K562 (cell line): ENCODE results near the gene RNASEH2A. TPM values are rescaled to one million over a fixed set of nuclear protein-coding genes. Genes with fewer than 3 reads are reported as not detected.

Source experiments
- DIDO1 ChIP-seq: fragments of 450-650 bp; IDR thresholded peaks from 2 replicates; pipeline ENCODE4 v1.6.1; 2016; ENCODE audit warnings: low read depth, missing biosample characterization, missing genetic modification characterization
- FOXA3 ChIP-seq, 2 experiments: fragments of 450-650 bp in 1 of 2; sonication (generic) in 1 of 2; formaldehyde crosslinking; IDR thresholded peaks in 1 of 2; conservative IDR thresholded peaks in 1 of 2; 2 replicates each; pipeline versions ENCODE4 v1.4.0 to v1.8.0; 2020 to 2022; ENCODE audit warnings: mild to moderate bottlenecking in 2 of 2, missing genetic modification reagents in 1 of 2
- HOMEZ ChIP-seq: fragments of 250-450 bp; sonication (Bioruptor Pico); IDR thresholded peaks from 2 replicates; pipeline ENCODE4 v1.4.0; 2020; ENCODE audit warnings: mild to moderate bottlenecking, moderate library complexity
- JUN ChIP-seq, 2 experiments: sonication (generic) in 1 of 2; formaldehyde crosslinking in 1 of 2; IDR thresholded peaks; 2 replicates each; pipeline versions ENCODE4 v1.6.1 to v1.8.0; 2012 to 2022; ENCODE audit warnings: borderline replicate concordance in 2 of 2, mild to moderate bottlenecking in 2 of 2, improper control_type of control experiment in 1 of 2, low read depth in 1 of 2, low read length in 1 of 2, missing genetic modification reagents in 1 of 2
- PHF8 ChIP-seq: fragments of 200-600 bp; sonication (generic); IDR thresholded peaks from 2 replicates; pipeline ENCODE4 v1.6.1; 2012; ENCODE audit warnings: mixed run types, mild to moderate bottlenecking, inconsistent platforms, low read length, moderate library complexity, borderline replicate concordance
- SIN3B ChIP-seq: fragments of 450-650 bp; IDR thresholded peaks from 2 replicates; pipeline ENCODE4 v1.6.1; 2017; ENCODE audit warnings: low read depth, mild to moderate bottlenecking, moderate library complexity
- SMARCE1 ChIP-seq: fragments of 450-650 bp; IDR thresholded peaks from 2 replicates; pipeline ENCODE4 v1.7.1; 2016; ENCODE audit warnings: mild to moderate bottlenecking
- TAF15 ChIP-seq: fragments of 200-400 bp; formaldehyde crosslinking; IDR thresholded peaks from 2 replicates; pipeline ENCODE4 v1.6.1; 2017; ENCODE audit warnings: mild to moderate bottlenecking, low read depth, low read length, moderate library complexity
- TCFL5 ChIP-seq: fragments of 250-450 bp; sonication (Bioruptor Pico); conservative IDR thresholded peaks from 2 replicates; pipeline ENCODE4 v1.6.1; 2021; ENCODE audit warnings: mild to moderate bottlenecking, moderate library complexity, matching md5 sums
- U2AF2 ChIP-seq: fragments of 200-400 bp; formaldehyde crosslinking; optimal IDR thresholded peaks from 2 replicates; pipeline ENCODE3; 2017; ENCODE audit warnings: low read depth, mild to moderate bottlenecking, low read length
- ZBTB1 ChIP-seq: sonication (generic); formaldehyde crosslinking; IDR thresholded peaks from 2 replicates; pipeline ENCODE4 v1.8.1; 2023; ENCODE audit warnings: missing genetic modification reagents, low read depth, mild to moderate bottlenecking, borderline replicate concordance
- ZBTB11 ChIP-seq, 3 experiments: fragments of 200-800 bp in 1 of 3; fragments of 250-450 bp in 1 of 3; fragments of 450-650 bp in 1 of 3; sonication (Bioruptor Pico) in 1 of 3; sonication (Bioruptor generic) in 1 of 3; formaldehyde crosslinking in 1 of 3; IDR thresholded peaks; 2 replicates each; pipeline versions ENCODE4 v1.6.1 to v1.8.0; 2016 to 2022; ENCODE audit warnings: mild to moderate bottlenecking in 2 of 3, missing genetic modification characterization in 2 of 3, missing compliant biosample characterization in 1 of 3, moderate library complexity in 1 of 3
- ZNF398 ChIP-seq: fragments of 250-450 bp; sonication (Bioruptor Pico); IDR thresholded peaks from 2 replicates; pipeline ENCODE4 v1.8.0; 2021; ENCODE audit warnings: moderate library complexity, mild to moderate bottlenecking, inconsistent platforms
- polyA plus RNA-seq, 8 experiments: library from polyadenylated mRNA; depleted of rRNA in 4 of 8; stranded (reverse) in 5 of 8; unstranded in 3 of 8; fragments of >200 nt; fragmentation: Nextera tagmentation in 2 of 8; fragmentation: Illumina TruSeq in 1 of 8; extraction: Ambion mirVana in 2 of 8; extraction: Trizol in 1 of 8; gene quantifications; 2 replicates each; pipeline versions ENCODE4 v1.2.1 to v1.2.3, GENCODE V29; 2011 to 2014; ENCODE audit warnings: inconsistent platforms in 1 of 8, missing spikeins in 1 of 8
- total RNA-seq, 7 experiments: library from RNA; depleted of rRNA in 6 of 7; stranded (reverse); fragments of >200 nt in 6 of 7; fragmentation: Illumina TruSeq in 2 of 7; extraction: Trizol in 2 of 7; gene quantifications; 2 replicates each; pipeline versions ENCODE4 v1.2.1 to v1.2.3, GENCODE V29; 2011 to 2021; ENCODE audit warnings: low replicate concordance in 1 of 7

The RNASEH2A gene
- total and polyA plus RNA-seq, 9 of the 15 experiments (the other 6 are each of a cell fraction or from before 2014, with no cell fraction given), result 22.3 to 78.0 (median 61.7) TPM

- TF ChIP-seq U2AF2 (no peak), FOXA3 (CRISPR knock-in tag; conservative IDR thresholded peaks at IDR 0.05 in 1 of 2, IDR thresholded peaks at IDR 0.05 in 1 of 2) (no peak), DIDO1 (no peak), ZBTB11 (CRISPR knock-in tag; IDR thresholded peaks at IDR 0.05) (no peak), JUN (IDR thresholded peaks at IDR 0.05; ENCODE audit: borderline replicate concordance, low read depth, low read length) (no peak), JUN (CRISPR knock-in tag; IDR thresholded peaks at IDR 0.05; ENCODE audit: borderline replicate concordance) (no peak), SMARCE1 (no peak), TAF15 (no peak), SIN3B (0 out of 2 replicates have a peak, but pooled peaks have one; percentile 40), PHF8 (peak; percentile 39; the same call in 1 of the 2 replicates), ZNF398 (no peak), ZBTB1 (CRISPR knock-in tag) (peak; percentile 88), TCFL5 (CRISPR knock-in tag) (no peak), HOMEZ (CRISPR knock-in tag) (no peak)
These were observed 31.9 kb downstream of the RNASEH2A start, which contains the start of gene MAST1 (continued) for GRCh38 chr19:12838182-12838885.
